Fibroblast of villous mesenchyme (primary cell): Measurements from ENCODE around the gene SH3TC1. TPM values are rescaled to one million over a fixed set of nuclear protein-coding genes. Genes with fewer than 3 reads are reported as not detected.

Source experiments
- DNase-seq: peaks from one replicate; pipeline ENCODE4 v3.0.0-alpha.2; 2010; ENCODE audit warnings: low read depth
- H3K4me3 ChIP-seq: 2 replicates; pipeline ENCODE4 v1.5.1; 2011; ENCODE audit warnings: low read depth, mild to moderate bottlenecking, low read length
- CTCF ChIP-seq: IDR thresholded peaks from 2 replicates; pipeline ENCODE4 v1.5.1; 2012; ENCODE audit warnings: low read depth, mild to moderate bottlenecking, low read length; ENCODE audit not compliant: insufficient read depth
- total RNA-seq: library from RNA; depleted of rRNA; stranded (reverse); fragments of >200 nt; gene quantifications from 2 replicates; pipeline ENCODE4 v1.2.3, GENCODE V29; 2012

The SH3TC1 gene
- total RNA-seq, result 3.9 and 13.9 TPM in 2 replicates

GRCh38 chr4:8198906-8199593, at the start of gene SH3TC1:
Gene SH3TC1 (plus strand): TSS chr4:8199290. CDS start chr4:8205195, 5,905 bp downstream.
- DNase-seq, result peak; percentile 93
- no peak for TF ChIP-seq CTCF
- peak within 1 kb of the TSS; percentile 66 for H3K4me3 ChIP-seq

- TF ChIP-seq CTCF, result no peak
- H3K4me3 ChIP-seq, result no peak overlapping the region
- DNase-seq, result no peak
Observed at GRCh38 chr4:8149664-8150063, 49.4 kb upstream of the SH3TC1 start.

GRCh38 chr4:8150152-8151090, 48.7 kb upstream of the SH3TC1 start:
- DNase-seq, result no peak
- TF ChIP-seq CTCF, result no peak
- H3K4me3 ChIP-seq, result no peak overlapping the region

GRCh38 chr4:8151165-8151650, 47.9 kb upstream of the SH3TC1 start:
- no peak for TF ChIP-seq CTCF
- no peak overlapping the region for H3K4me3 ChIP-seq
- DNase-seq, result no peak

GRCh38 chr4:8152090-8152864, 46.8 kb upstream of the SH3TC1 start:
- H3K4me3 ChIP-seq, result no peak overlapping the region
- DNase-seq, result no peak
- no peak for TF ChIP-seq CTCF

GRCh38 chr4:8152865-8153257, 46.2 kb upstream of the SH3TC1 start:
- TF ChIP-seq CTCF, result no peak
- H3K4me3 ChIP-seq, result no peak overlapping the region
- no peak for DNase-seq
